Activated naive CD8-positive, alpha-beta T cell (primary cell): ENCODE data around the gene MAPKAP1.

Experiments used
- H3K27ac Mint-ChIP-seq: one replicate; pipeline ENCODE4 v1.8.0; 2021; ENCODE audit warnings: mixed read lengths
- H3K27me3 Mint-ChIP-seq: one replicate; pipeline ENCODE4 v1.8.0; 2021; ENCODE audit warnings: mixed read lengths
- H3K36me3 Mint-ChIP-seq: one replicate; pipeline ENCODE4 v1.8.0; 2021; ENCODE audit warnings: mixed read lengths
- H3K4me1 Mint-ChIP-seq: one replicate; pipeline ENCODE4 v1.8.0; 2021; ENCODE audit warnings: low read depth, mixed read lengths
- H3K4me3 Mint-ChIP-seq: one replicate; pipeline ENCODE4 v1.8.0; 2021; ENCODE audit warnings: mild to moderate bottlenecking, mixed read lengths
- H3K9me3 Mint-ChIP-seq: one replicate; pipeline ENCODE4 v1.8.0; 2021; ENCODE audit warnings: low read depth, mixed read lengths

Gene MAPKAP1

GRCh38 chr9:125529589-125530515 is 177.2 kb downstream of the MAPKAP1 start:
- no peaks in the 10 kb centered on the region for H3K9me3 Mint-ChIP-seq
- H3K4me3 Mint-ChIP-seq, result no peak overlapping the region
- H3K4me1 Mint-ChIP-seq, result peaks cover 43% of the 10 kb centered on the region
- H3K27ac Mint-ChIP-seq, result peak overlapping the region; percentile 72
- peaks cover 9% of the 10 kb centered on the region for H3K36me3 Mint-ChIP-seq
- no peaks in the 10 kb centered on the region for H3K27me3 Mint-ChIP-seq

- Mint-ChIP-seq H3K4me1 (peaks cover 48% of the 10 kb centered on the region), H3K9me3 (no peaks in the 10 kb centered on the region), H3K27me3 (no peaks in the 10 kb centered on the region), H3K4me3 (no peak overlapping the region), H3K36me3 (peaks cover 9% of the 10 kb centered on the region), H3K27ac (no peak overlapping the region)
These were observed 177.9 kb downstream of the MAPKAP1 start for GRCh38 chr9:125529107-125529506.

DNA sequence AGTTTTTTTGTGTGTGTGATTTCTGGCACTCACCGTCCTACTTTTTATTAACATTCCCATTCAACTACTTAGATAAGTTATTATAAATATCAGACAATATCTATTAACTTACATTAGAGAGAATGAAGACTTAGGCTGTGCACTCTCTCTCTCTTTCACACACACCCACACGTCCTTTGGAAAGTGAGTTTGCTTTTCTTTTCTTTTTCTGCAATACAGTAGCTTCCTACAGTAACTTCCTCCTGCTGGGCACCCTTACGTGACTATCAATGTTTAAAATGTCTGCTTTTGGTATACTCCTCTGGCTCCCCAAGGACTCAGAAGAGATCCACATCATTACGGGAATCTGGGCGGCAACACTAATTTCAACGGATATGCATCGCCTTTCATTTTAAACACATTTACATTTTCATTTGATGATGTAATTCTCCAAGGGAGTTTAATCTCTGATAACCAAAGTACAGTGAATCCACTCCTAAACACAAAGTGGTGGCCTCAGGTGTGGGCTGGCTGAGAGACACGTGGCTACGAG is 179.5 kb downstream of the MAPKAP1 start:
- no peak overlapping the region for H3K4me3 Mint-ChIP-seq
- H3K27ac Mint-ChIP-seq, result no peak overlapping the region
- H3K4me1 Mint-ChIP-seq, result peaks cover 58% of the 10 kb centered on the region
- no peaks in the 10 kb centered on the region for H3K9me3 Mint-ChIP-seq
- H3K27me3 Mint-ChIP-seq, result no peaks in the 10 kb centered on the region
- H3K36me3 Mint-ChIP-seq, result peaks cover 12% of the 10 kb centered on the region

GRCh38 chr9:125525921-125526631 is 180.9 kb downstream of the MAPKAP1 start:
- Mint-ChIP-seq H3K9me3 (no peaks in the 10 kb centered on the region), H3K27ac (no peak overlapping the region), H3K4me1 (peaks cover 63% of the 10 kb centered on the region), H3K36me3 (peaks cover 10% of the 10 kb centered on the region), H3K4me3 (no peak overlapping the region), H3K27me3 (no peaks in the 10 kb centered on the region)

DNA sequence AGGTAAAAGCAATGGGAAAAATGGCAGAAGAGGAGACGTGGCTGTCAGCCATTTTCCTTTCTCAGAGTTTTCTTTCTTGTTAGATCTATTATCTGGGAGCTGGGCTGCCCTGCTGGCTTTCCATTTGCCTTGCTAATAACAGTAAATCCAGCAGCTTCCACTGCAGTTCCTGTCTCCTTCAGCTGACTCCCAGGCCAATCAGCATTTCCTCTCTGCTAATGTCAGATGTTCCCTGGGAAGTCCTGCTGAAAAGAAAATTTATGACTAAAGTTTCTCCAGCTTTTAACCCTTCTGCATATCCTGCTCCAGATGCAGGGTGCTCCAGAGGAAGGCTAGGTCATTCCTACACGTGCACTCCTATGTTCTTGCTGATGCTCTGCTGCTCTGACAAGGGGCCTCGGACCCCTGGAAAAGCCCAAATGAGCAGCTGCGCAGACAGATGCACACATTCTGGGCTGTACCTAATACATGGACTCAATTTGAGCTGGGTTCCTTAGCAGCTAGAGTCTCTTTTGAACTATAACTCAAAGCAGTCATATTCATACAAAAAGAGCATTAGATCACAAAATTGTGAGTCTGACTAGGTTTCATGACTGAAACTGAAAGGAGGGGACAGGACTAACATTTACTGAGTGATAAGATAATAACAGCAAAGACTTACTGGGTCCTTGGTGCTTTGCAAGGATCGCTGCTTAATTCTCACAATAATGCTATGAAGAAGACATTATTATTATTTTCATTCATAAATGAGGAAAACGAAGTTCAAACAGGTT is 182.2 kb downstream of the MAPKAP1 start:
- Mint-ChIP-seq H3K4me1 (peaks cover 59% of the 10 kb centered on the region), H3K36me3 (peaks cover 16% of the 10 kb centered on the region), H3K9me3 (no peaks in the 10 kb centered on the region), H3K27me3 (no peaks in the 10 kb centered on the region), H3K27ac (peak overlapping the region; percentile 77), H3K4me3 (peak overlapping the region; percentile 7)

- Mint-ChIP-seq H3K27ac (no peak overlapping the region), H3K4me1 (peaks cover 54% of the 10 kb centered on the region), H3K4me3 (peak overlapping the region; percentile 27), H3K36me3 (peaks cover 14% of the 10 kb centered on the region), H3K9me3 (no peaks in the 10 kb centered on the region), H3K27me3 (no peaks in the 10 kb centered on the region)
These were observed 183.3 kb downstream of the MAPKAP1 start for GRCh38 chr9:125523681-125524080.

DNA sequence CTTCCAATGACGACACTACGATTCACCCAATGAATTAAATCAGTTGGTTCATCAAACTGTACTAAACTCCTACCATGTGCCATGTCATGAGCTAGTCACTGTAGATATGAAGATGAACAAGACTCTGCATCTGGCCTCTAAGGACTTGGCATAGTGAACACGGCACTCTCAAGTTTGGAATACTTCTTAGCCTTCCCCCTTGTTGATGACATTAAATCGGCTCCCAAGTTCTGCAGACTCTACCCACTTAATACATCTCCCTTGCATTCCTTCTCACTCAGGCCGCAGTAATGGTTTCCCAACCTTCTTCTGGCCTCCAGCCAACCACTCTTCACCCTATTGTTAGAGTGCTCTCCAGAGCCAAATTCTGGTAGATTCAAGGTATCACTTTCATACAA is 184.7 kb downstream of the MAPKAP1 start:
- peak overlapping the region; percentile 77 for H3K4me3 Mint-ChIP-seq
- H3K27ac Mint-ChIP-seq, result peak overlapping the region; percentile 94
- no peaks in the 10 kb centered on the region for H3K9me3 Mint-ChIP-seq
- no peaks in the 10 kb centered on the region for H3K27me3 Mint-ChIP-seq
- H3K4me1 Mint-ChIP-seq, result peaks cover 48% of the 10 kb centered on the region
- H3K36me3 Mint-ChIP-seq, result peaks cover 12% of the 10 kb centered on the region

DNA sequence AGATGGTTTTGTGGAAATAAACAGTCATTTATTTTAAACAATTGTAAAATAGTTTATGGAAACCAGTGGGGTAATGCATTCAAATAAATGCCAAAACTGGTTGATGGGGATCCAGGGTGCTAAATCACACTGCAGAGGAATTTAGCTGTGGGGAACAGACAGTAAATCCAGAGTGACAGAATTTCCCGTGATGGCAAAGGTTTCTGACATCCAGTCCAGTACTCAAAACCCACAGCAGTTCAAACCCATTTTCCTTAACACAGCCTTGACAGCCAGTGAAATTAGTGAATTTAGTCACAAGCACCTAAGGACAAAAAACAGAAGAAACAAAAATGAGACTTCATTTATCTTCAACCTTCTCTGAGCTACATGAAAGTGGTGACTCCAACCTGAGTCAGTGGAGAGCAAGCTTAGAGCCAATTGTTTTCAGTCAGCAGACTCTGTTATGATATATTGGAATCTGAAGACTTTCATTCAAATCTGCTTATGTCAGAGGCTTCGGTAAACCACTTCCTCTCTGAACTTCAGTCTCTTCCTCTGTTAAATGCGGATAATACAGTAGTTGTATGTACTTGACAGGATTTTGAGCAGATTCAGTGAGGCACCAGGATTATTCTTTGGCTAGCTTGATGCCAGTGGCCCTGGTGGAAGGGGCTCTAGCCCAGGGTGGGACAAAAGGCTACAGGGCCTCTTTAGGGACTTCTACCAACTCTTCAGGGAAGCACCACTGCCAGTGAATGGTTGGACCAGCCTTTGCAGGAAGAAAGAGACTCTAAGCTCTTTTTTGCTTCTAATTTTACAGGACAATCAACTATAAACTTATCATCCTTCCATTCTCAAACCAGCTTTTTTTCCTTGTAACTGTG is 185.3 kb downstream of the MAPKAP1 start:
- H3K27me3 Mint-ChIP-seq, result no peaks in the 10 kb centered on the region
- no peaks in the 10 kb centered on the region for H3K9me3 Mint-ChIP-seq
- H3K27ac Mint-ChIP-seq, result peak overlapping the region; percentile 94
- peak overlapping the region; percentile 77 for H3K4me3 Mint-ChIP-seq
- peaks cover 15% of the 10 kb centered on the region for H3K36me3 Mint-ChIP-seq
- peaks cover 47% of the 10 kb centered on the region for H3K4me1 Mint-ChIP-seq

GRCh38 chr9:125519734-125520133 is 187.3 kb downstream of the MAPKAP1 start:
- Mint-ChIP-seq H3K36me3 (peaks cover 11% of the 10 kb centered on the region), H3K27ac (no peak overlapping the region), H3K9me3 (no peaks in the 10 kb centered on the region), H3K4me3 (no peak overlapping the region), H3K27me3 (no peaks in the 10 kb centered on the region), H3K4me1 (peaks cover 38% of the 10 kb centered on the region)

- H3K4me3 Mint-ChIP-seq, result no peak overlapping the region
- H3K4me1 Mint-ChIP-seq, result peaks cover 37% of the 10 kb centered on the region
- peaks cover 9% of the 10 kb centered on the region for H3K36me3 Mint-ChIP-seq
- H3K9me3 Mint-ChIP-seq, result no peaks in the 10 kb centered on the region
- H3K27me3 Mint-ChIP-seq, result no peaks in the 10 kb centered on the region
- H3K27ac Mint-ChIP-seq, result no peak overlapping the region
These were observed 189.4 kb downstream of the MAPKAP1 start for GRCh38 chr9:125517577-125517976.

DNA sequence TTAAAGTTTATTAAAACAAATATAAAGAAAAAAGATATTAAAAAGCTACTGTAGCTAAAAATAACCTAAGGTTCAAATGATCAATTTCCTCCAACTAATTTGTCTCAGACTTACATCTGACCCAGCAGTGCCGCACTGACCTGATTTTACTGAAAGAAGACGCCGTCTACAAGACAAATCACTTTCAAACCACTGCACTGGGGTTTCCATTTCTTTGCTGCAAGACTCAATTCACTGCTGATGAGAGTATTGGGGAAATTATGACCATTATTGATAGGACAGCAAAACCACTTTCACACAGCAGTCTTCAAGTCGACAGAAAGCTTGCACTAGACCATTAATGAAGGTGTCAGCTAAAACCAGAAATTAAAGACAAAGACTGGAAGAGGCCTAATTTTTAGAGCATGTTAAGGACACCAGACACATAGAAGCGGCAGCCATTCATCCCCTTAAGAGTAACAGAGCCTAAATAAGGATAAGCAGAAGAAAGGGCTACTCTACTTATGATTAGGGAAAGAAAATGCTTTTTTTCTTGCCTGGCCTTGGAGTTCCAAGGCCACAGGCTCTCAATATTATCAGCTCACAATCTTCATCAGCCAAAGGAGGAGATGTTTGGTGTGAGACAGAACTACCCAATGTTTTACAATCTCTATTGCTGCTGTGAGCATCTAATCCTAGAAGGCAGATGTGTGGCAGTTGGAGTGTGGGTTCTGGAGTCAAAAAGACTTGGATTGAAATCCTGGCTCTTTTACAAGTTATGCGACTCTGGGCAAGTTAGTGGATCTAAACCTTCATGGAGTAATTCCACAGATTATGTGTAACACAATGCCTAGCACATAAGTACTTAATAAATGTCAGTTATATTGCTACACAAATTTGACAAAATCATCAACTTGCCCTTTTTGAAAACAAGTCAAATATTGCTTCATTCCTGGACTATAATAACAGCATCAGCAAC is 190.7 kb downstream of the MAPKAP1 start:
- H3K27ac Mint-ChIP-seq, result no peak overlapping the region
- H3K4me1 Mint-ChIP-seq, result peaks cover 24% of the 10 kb centered on the region
- H3K36me3 Mint-ChIP-seq, result peaks cover 9% of the 10 kb centered on the region
- no peaks in the 10 kb centered on the region for H3K9me3 Mint-ChIP-seq
- H3K4me3 Mint-ChIP-seq, result no peak overlapping the region
- H3K27me3 Mint-ChIP-seq, result no peaks in the 10 kb centered on the region

- no peak overlapping the region for H3K4me3 Mint-ChIP-seq
- no peaks in the 10 kb centered on the region for H3K9me3 Mint-ChIP-seq
- peaks cover 15% of the 10 kb centered on the region for H3K4me1 Mint-ChIP-seq
- no peaks in the 10 kb centered on the region for H3K27me3 Mint-ChIP-seq
- peaks cover 3% of the 10 kb centered on the region for H3K36me3 Mint-ChIP-seq
- H3K27ac Mint-ChIP-seq, result no peak overlapping the region
These were observed 191.7 kb downstream of the MAPKAP1 start for GRCh38 chr9:125515281-125515680.

DNA sequence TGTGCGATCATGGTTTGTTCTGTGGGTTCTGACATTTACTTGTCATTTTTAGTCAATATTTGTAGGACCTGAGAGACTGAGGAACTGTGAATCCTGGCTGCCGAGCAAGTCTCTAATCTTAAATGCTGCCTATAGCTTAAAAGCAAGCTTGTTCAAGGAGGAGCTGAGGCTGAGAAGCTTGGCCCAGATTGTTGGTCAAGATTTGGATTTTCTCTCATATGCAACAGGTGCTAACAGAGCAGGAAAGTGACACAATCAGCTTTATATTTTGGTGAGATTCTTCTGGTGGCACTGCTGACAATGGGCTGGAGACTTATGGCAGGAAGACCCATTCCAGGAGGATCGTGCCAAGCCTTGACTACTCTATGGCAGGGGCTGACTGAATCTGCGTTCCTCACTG is 192.5 kb downstream of the MAPKAP1 start:
- H3K27ac Mint-ChIP-seq, result peak overlapping the region; percentile 30
- no peak overlapping the region for H3K4me3 Mint-ChIP-seq
- no peaks in the 10 kb centered on the region for H3K27me3 Mint-ChIP-seq
- peaks cover 3% of the 10 kb centered on the region for H3K36me3 Mint-ChIP-seq
- H3K9me3 Mint-ChIP-seq, result no peaks in the 10 kb centered on the region
- H3K4me1 Mint-ChIP-seq, result peaks cover 15% of the 10 kb centered on the region
